IPS DF 19.7 (cell line): Measurements from ENCODE around the gene DKC1.

Experiments used
- DNase-seq: peaks from one replicate; pipeline ENCODE4 v3.0.0-alpha.2; 2013; ENCODE audit warnings: low read depth, low spot score

Gene DKC1

DNA sequence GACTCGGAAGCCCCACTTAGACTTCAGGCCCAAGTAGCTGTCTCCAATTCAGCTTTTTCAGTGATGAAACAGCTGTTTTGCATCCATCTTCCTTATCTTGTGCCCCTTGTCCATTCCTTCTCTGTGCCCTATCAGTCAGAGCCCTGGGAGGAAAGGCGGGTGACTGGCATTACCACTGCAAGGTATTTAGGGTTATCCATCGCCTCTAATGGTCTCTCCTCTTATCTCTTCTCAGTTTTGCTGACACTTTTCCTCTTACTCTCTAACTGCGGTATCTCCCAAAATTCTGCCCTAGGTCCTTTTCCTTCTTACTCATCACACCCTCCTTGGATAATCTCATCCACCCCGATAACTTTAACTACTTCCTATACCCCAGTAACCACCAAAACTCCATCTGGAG lies 25.5 kb upstream of the DKC1 start:
- DNase-seq, result no peak

DNA sequence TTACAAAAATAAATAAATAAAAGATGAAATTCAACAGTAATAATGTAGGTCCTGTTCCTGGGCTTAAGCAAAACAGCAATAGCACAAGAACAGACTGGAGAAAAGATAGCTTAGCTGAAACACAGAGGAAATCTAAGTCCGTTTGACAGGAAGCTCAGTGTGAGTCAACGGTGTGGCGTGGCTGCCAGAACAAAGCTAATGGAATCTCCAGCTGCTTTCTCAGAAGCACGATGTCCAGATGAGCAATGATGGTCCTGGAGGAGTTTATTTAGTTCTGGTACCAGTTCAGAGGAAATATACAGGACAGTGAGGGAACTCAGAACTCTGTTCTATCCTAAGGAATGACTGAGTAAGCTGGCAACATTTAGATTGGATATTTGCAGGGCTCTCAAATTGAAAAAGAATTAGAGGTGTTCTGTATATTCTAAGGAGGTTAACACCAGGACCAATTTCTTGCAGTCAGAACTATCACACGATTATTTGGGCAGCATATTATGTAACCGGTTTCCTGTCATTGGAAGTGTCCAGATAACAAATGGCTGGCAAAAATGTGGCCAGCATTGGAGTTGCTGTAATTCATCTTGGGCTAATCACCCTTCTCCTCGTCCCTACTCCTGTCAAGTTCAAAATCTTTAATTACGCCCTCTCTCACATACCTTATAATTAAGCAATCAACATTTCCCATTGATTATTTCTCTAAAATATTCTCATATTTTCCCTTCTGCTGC lies 24.5 kb upstream of the DKC1 start:
- no peak for DNase-seq

DNA sequence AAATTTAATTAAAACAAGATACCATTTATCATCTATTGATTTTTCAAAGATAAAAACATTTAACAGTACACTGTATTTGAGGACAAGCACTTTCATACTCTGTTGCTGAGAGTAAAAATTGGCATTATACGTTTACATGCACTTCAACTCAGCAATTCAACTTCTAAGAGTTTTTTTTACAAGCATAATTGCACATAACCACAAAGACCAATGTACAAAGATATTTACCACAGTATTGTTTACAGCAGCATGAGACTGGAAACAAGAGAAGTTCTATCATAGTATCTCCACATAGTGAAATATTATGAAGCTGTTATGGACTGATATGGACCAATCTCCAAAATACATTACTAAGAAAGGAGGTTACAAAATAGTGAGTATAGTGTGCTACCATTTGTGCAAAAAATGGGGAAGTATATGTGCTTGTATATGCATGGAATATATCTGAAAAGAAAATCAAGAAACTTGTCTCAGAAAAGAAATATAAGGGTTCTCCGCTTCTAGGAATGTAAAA lies 22.7 kb upstream of the DKC1 start:
- DNase-seq, result no peak

DNA sequence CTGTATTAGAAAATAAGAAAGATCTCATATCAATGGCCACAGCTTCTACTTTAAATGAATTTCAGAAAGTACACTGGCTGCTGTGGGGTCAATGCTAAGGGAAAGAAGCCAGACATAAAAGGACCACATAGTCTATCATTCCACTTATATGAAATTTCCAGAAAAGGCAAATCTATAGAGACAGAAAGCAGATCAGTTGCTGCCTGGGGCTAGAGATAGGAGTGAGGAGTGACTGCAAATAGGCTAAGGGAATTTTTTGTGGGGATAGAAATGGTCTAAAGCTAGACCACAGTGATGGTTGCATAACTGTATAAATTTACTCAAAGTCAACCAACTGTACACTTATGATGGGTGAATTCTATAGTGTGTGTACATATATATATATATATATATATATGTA lies 20.1 kb upstream of the DKC1 start:
- DNase-seq, result no peak

DNA sequence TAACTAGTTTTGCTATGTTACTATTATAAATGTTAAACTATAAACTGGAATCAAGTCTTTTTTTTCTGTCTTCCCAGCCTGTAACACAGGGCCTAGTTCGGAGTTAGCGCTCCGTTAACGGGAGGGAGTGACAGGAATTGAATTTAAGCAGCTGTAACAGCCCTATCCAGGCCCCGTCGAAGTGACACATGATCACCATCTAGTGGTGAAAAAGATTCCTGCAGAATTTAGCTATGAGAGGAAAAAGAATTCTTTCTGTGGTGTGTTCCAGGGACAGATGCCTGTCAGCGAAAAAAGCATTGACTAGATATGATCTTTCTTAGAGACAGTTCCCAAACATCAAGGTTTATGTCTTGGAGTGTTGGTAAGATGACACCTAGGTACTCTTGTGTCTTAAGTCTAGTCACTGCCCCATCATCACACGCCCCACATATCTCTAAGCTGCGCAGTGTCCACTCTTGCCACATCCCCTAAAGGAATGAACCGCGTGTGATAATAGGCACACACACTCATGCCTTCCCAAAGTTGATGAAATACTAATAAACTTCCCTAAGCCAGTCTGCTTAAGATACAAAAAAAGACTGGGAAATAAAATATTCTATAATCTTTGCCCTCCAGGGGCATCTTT lies 13.8 kb upstream of the DKC1 start:
- DNase-seq, result no peak

DNA sequence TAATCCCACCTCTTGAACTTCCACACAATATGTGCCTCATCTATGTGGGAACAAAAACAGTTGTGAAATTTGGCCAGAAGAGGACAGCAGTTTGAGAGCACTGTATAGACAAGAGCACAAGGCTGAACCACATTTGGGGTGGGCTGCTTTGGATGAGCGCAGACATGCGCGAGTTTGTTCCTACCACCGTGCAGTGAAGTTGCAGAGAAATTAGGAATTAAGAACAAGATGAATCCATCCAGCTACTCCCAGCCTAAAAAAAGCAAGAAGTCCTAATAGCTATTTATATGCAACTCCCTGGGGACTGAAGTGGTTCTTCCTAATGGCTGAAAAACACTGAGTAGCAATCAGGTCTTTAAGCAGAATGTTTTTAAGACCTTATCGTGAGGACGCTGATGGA lies 12.8 kb upstream of the DKC1 start:
- no peak for DNase-seq

DNA sequence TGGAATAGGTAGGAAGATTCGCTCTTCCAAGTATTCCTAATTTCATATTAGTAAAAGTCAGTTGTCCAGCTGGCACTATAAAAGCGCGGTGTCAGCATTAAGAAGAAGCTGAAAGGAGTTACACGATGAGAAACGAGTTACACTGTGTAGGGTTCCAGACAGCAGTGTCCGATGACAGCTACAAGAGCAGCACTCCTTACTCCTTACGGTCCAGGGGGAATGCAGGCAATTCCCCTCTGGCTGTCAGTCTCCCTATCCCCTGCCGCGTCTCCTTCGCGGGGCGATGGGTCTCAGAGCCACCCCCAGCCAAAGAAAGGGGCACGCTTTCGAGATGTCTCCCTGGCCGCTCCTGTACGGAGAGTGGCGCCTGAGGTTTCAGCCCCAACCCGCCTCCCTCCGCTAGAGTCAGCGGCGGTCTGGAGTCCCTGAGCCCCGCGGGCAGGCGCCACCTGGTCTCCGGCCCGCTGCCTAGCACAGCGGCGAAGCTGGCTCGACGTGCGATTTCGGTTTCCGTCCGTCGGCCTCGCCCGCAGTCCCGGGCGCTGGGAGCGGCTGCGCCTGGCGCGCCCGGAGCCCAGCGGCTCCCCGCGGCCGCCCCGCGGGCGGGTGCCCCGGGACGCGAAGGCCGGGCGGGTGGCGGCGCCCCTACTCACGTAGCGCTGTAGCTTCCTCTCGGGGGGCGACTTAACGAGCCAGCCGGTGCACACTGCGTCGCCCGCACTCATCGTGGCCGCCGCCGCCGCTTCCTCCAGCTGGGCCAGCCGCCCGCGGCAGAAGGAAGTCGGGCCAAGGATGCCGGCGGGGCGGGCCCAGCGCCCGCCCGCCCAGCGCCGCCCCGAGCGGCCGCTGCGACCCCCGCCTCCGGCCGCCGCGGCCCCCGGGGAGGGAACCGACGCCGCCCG lies 12.1 kb upstream of the DKC1 start, which contains the start of gene GAB3:
TSS of gene GAB3 (minus strand) at position 777 of the 902 bp plus-strand sequence. CDS start at position 725, 52 bp downstream.
- no peak for DNase-seq

DNA sequence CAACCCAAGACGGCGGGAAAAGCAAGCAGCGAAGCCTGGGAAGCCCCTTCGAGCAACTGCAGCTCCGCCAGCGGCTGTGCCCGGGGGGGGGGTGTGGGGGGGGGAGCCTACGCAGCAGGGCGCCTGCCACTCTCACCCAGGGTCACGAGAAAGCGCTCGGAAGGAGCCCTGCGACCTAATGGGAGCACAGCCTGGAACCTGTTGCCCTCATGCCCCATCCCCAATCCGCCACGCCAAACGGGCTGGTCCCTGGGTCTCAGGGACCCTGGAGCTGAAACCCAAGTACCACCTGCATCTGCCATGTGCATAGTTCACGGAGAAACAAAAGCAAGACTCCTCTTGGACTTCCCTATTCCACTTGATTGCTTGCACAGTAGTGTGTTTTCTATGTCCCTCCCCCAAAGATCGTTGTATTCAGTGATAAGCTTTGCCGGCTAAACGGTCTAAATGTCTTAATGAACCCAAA lies 11.4 kb upstream of the DKC1 start:
- no peak for DNase-seq

DNA sequence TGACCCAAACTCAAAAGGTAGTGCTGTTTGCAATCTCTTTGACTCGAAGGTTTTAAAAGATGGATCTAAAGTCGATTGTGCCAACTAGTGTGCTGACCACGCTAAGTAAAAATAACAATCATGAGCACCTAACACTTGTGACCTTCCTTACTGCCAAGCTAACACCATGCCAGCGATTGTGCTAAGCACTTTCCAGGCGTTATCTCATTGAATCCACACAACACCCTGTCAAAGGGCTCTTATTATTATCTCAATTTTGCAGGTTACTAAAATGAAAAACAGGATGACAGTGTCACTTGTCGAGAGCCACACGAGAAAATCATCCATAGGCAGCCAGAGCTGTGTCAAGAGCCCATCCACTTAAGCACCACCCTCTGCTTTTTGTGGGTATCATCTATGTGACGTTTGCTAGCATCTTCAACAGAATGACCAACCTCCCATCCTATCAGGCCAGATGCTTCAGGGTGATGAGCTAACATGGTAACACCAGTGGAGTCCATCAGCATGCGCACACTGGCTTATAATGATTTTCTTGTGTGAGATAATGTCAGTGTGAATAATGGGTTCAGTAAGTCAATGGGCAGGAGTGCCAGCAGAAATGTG lies 10.9 kb upstream of the DKC1 start:
- no peak for DNase-seq

DNA sequence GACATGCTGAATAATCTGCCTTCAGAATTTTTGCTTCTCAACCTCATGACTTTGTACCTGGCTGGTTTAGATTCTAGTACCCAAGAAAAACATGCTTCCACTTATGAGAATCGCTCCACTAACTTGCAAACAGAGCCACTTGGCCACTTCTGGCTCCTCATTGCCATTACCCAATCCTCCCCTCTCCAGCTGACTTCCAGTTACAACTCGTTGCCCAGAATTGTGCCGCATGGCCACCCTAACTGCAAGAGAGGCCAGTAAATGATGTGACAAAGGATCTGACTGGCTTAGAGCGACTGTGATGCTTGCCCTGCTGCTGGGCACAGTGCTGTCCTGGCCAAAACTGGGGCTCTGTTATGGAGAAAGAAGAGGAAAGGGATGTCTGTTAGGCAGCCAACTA lies 4.0 kb upstream of the DKC1 start:
- no peak for DNase-seq

DNA sequence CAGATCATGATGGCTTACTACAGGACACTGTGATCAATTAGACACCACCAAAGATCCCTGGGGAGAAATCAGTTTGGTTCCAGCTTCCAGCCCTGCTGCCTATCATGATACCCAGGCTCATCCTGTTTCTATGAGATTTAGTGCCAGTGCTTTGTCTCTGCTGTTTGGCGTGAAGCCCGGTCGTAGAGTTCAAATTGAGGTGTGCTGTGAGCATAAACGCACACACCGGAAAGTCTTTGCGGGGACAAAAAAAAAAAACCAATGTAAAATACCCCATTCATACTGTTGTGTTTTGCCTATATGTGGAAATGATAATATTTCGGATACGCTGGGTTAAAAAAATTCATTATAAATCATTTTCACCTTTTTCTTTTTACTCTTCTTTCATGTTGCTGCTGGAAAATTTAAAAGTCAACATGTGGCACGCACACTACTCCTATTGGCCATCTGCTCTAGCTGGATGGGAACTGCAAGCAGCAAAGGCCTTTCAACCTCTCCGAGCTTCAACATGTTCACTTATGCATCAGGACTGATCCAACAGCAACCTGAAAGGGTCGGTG lies 607 bp upstream of the DKC1 start:
- DNase-seq, result no peak

DNA sequence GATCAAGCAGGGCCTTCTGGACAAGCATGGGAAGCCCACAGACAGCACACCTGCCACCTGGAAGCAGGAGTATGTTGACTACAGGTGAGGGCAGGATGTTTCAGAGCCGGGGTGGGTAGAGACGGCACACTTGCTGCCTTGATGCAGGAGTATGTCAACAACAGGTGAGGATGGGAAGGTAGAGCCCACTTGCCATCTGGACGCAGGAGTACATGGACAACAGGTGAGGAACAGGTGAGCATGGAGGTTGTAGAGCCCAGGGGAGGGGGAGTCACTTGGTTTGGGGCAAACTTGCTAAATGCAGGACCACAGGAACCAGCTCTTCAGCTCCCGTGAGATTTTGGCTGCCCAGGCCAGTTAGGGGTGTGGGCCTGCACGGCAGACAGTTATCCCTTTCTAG lies 12.0 kb downstream of the DKC1 start:
- no peak for DNase-seq

DNA sequence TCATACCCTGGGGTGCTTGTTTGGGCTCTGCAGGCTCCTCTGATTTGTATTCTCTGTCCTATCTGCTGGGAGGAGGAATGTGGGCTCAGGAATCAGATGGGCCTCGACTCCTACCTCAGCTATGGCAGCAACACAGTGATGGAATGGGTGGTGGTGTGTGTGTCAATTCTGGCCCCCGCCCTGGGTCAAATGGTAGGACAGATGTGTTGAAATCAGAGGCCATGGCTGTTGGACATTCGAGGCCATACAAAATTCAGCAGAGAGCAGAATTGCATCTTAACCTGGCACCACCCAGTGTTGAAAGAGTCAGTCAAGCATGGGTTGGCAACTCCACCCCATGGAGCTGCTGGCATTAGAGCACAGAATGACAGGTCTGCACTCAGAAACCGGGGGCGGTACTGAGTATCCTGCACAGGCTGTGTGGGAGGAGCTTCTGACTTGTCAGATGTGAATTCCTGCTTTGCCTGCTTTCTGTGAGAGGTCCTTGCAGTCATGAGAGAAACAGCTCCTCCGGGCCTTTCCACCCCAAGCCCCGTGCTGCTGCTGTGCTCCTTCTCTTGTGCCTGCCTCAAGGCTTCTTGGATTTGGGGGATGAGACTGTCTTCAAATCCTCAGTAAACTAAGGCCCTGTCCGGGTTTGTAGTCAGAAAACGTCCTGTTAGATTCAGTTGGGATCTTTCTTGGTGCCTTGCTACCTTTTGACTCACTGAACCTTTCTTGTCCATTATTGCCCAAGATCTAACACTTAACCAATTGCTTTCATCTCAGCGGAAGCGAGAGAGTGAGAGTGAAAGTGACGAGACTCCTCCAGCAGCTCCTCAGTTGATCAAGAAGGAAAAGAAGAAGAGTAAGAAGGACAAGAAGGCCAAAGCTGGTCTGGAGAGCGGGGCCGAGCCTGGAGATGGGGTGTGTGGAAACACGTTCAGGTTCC lies 13.0 kb downstream of the DKC1 start:
- DNase-seq, result no peak

DNA sequence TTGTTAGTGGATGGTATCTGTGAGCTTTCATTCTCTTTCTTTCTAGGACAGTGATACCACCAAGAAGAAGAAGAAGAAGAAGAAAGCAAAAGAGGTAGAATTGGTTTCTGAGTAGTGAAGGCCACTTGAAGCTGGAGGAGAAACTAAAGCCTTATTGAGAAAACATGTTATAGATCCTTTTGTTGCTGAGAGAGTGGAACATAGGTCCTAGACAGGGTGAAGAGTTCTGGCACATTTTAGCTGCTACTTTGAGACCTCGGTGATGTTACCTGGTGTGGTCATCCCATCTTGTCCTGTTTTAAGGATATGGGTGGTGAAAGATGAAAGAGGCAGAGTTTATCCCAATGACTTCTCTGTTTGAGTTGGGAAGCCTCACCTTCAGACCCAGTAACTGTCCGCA lies 14.1 kb downstream of the DKC1 start:
- DNase-seq, result no peak

DNA sequence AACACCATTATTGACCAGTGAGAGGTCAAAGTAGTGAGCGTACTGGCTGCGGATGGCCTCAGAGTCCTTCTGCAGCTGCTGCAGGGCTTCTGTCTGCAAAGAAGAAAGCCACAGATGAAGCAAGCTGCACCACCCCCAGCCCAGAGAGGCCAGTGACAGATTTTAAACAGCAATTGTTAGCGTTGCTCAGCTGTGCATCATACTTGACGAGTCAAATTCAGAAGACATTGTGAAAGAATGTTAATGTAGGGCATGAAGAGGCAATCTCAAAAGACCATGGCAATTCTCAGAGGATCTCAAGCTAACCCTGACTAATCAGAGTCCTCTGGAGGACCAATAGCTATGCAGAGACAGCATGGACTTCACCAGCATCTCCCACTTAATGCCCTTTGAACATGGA lies 16.6 kb downstream of the DKC1 start:
- no peak for DNase-seq

DNA sequence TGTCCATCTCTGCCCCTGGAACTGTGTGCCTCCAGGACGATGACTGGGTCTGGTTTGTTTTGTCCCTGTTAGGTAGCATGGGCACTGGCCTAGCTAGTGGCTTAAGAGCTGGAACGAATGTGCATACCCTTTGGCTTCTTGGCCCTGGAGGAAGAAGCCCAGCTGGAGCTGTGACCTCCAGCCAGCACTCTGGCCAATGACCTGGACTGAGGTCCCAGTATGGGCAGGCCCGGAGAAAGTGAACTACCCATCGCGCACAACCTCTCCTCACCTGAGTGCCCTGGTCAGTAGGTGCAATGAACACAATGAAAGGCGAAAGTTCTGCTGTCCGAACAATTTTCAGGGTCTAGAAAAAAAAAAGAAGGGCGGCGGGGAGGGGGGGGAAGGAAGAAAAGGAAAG lies 18.3 kb downstream of the DKC1 start:
- no peak for DNase-seq

DNA sequence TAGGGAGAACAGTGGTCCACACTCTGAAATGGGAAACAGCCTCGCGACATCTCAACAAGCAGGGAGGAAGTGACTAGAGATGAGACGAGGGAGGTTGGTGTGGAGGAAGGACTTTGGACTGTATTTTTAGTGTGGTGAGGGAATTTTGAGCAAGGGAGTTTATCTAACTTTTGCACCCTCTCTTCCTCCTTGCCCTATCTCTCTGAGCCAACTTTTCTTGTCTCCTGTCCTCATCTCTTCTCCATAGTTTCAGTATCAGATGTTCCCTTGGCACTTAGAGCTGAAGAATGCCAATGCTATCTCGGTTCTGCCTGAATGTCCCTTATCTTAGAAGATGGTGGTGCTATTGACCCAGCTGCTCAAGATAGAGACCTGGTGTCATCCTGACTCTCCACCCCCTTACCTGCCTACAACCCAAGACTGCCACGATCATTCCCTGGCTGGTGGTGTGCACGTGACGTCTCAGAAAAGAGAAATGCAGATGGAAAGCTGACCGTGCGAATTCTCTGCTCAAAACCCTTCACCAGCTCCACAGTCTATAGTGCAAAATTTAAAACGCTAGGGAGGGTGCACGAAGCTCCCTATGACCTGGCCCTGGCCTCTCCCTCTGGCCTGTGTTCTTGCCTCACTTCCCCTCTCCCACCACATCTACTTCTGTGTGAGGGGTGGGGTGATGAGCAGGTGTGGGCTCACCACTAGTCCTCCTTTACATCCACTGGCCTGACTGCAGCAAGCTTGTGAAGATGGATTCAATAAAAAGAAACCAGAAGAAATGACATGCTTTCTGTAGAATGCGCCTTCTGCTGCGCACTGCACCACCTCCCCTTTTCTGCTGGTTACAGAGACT lies 21.7 kb downstream of the DKC1 start:
- no peak for DNase-seq

DNA sequence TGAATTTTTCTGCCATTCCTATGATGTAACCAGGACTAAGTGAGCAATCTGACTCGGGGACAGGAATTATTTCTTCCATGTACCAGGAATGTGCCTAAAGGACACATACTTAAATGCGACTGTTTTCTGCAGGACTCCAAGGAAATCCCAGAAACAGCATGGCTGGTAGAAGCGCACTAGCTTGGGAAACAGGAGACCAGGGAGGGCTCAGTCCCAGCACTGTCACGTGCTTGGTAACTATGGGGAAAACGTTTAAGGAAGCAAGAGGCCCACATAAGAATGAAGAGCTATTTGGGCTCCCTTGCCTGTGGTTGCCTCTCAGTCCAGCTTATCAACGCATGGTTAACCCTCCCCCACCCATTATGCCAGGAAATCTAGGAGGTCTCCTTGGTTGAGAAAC lies 23.1 kb downstream of the DKC1 start:
- DNase-seq, result no peak

DNA sequence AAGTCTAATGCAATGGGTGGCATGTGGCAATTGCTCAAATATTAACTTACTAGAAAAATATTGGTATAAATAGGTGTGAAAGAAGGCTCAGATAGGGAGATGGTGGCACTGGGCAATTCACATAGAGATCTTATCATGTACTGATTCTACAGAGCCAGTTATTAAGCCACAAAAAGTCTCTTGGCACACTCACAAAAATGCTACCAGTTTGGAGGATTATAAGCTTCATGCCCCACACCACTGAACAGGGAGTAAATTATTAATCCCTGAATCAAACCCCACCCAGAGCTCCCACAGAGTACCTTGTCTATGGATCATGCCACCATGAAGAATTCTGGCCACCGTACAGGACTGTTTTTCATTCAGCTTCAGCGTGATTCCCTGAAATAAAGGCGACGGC lies 28.8 kb downstream of the DKC1 start:
- DNase-seq, result no peak
